Tibial nerve (tissue), 4 donors: Measurements from ENCODE around the gene ARL8A.

ENCODE experiments used
- CTCF ChIP-seq, 5 experiments: fragments of 200-600 bp in 3 of 5; fragments of 450-650 bp in 2 of 5; sonication (generic) in 3 of 5; IDR thresholded peaks; one replicate each; pipeline ENCODE4 v1.5.1; 2016 to 2019; ENCODE audit warnings: antibody characterized with exemption in 5 of 5, mild to moderate bottlenecking in 3 of 5, moderate library complexity in 2 of 5
- EP300 ChIP-seq, 2 donors: sonication (generic); formaldehyde crosslinking; IDR thresholded peaks; one replicate each; pipeline ENCODE4 v1.6.1; 2017; ENCODE audit warnings: antibody characterized with exemption in 2 of 2, mild to moderate bottlenecking in 1 of 2

GRCh38 chr1:202134645-202135172 is 9.8 kb downstream of the ARL8A start:
- no peak for TF ChIP-seq CTCF (IDR thresholded peaks at IDR 0.05)
- TF ChIP-seq EP300 (IDR thresholded peaks at IDR 0.05): no peak
